HUES64 (cell line): ENCODE data around the gene HAPLN3.

Source experiments
- H3K27ac ChIP-seq: 2 replicates; pipeline ENCODE4 v1.7.0; 2013; ENCODE audit warnings: low read depth, low read length, inconsistent platforms
- H3K27me3 ChIP-seq: 2 replicates; pipeline ENCODE4 v1.6.1; 2013; ENCODE audit warnings: mild to moderate bottlenecking, low read length; ENCODE audit not compliant: insufficient read depth
- H3K36me3 ChIP-seq: 2 replicates; pipeline ENCODE4 v1.6.1; 2013; ENCODE audit warnings: mild to moderate bottlenecking, low read length; ENCODE audit not compliant: insufficient read depth
- H3K4me1 ChIP-seq: 2 replicates; pipeline ENCODE4 v1.6.1; 2013; ENCODE audit warnings: mild to moderate bottlenecking, low read length, moderate library complexity; ENCODE audit not compliant: insufficient read depth
- H3K4me3 ChIP-seq: 2 replicates; pipeline ENCODE4 v1.5.1; 2013; ENCODE audit warnings: mild to moderate bottlenecking, low read length, moderate library complexity
- H3K9ac ChIP-seq: 2 replicates; pipeline ENCODE4 v1.6.1; 2013; ENCODE audit warnings: mild to moderate bottlenecking, low read depth, low read length
- H3K9me3 ChIP-seq: 2 replicates; pipeline ENCODE4 v1.6.1; 2013; ENCODE audit warnings: low read depth, low read length; ENCODE audit not compliant: insufficient read depth
- WGBS: fragments of 150-250, 120-280 bp; methylation state at CpG from one replicate; pipeline ENCODE4 v1.1.7; 2013; ENCODE audit warnings: missing lambda C conversion rate; 5-methylcytosine and 5-hydroxymethylcytosine counted together

The HAPLN3 gene

GRCh38 chr15:88891540-88892254 is 3.6 kb downstream of the HAPLN3 start:
- Histone ChIP-seq H3K9me3 (no peaks in the 10 kb centered on the region), H3K27me3 (peaks cover 16% of the 10 kb centered on the region), H3K27ac (no peak overlapping the region), H3K36me3 (no peaks in the 10 kb centered on the region), H3K4me3 (no peak overlapping the region), H3K9ac (no peak overlapping the region), H3K4me1 (0 out of 2 replicates have a peak, but pooled peaks cover 4% of the 10 kb centered on the region)
- 76% methylated on average over 7 of the region's 7 CpGs for WGBS

GRCh38 chr15:88890495-88890894 is 4.8 kb downstream of the HAPLN3 start:
- Histone ChIP-seq H3K4me1 (no peaks in the 10 kb centered on the region), H3K4me3 (no peak overlapping the region), H3K9me3 (no peaks in the 10 kb centered on the region), H3K36me3 (peaks cover 3% of the 10 kb centered on the region; the same call in 1 of the 2 replicates), H3K9ac (no peak overlapping the region), H3K27ac (no peak overlapping the region), H3K27me3 (peaks cover 12% of the 10 kb centered on the region)
- WGBS, result 93% methylated on average over 4 of the region's 4 CpGs

GRCh38 chr15:88888719-88889118 is 6.6 kb downstream of the HAPLN3 start:
- no peak overlapping the region for H3K9ac ChIP-seq
- no peak overlapping the region for H3K4me3 ChIP-seq
- H3K4me1 ChIP-seq, result peaks cover 4% of the 10 kb centered on the region
- WGBS, result 96% methylated on average over 5 of the region's 5 CpGs
- no peaks in the 10 kb centered on the region for H3K9me3 ChIP-seq
- H3K36me3 ChIP-seq, result peaks cover 3% of the 10 kb centered on the region; the same call in 1 of the 2 replicates
- H3K27me3 ChIP-seq, result no peaks in the 10 kb centered on the region
- no peak overlapping the region for H3K27ac ChIP-seq

GRCh38 chr15:88887068-88887580 is 8.2 kb downstream of the HAPLN3 start:
- Histone ChIP-seq H3K9me3 (no peaks in the 10 kb centered on the region), H3K4me3 (no peak overlapping the region), H3K9ac (no peak overlapping the region), H3K27me3 (no peaks in the 10 kb centered on the region), H3K36me3 (peaks cover 5% of the 10 kb centered on the region; the same call in 1 of the 2 replicates), H3K27ac (no peak overlapping the region), H3K4me1 (peaks cover 4% of the 10 kb centered on the region)
- WGBS, result 91% methylated on average over 18 of the region's 18 CpGs

GRCh38 chr15:88882785-88883184 is 12.6 kb downstream of the HAPLN3 start:
- H3K9me3 ChIP-seq, result no peaks in the 10 kb centered on the region
- WGBS, result 89% methylated on average over 4 of the region's 4 CpGs

GRCh38 chr15:88881775-88882174 is 13.6 kb downstream of the HAPLN3 start:
- WGBS, result 89% methylated on average over 3 of the region's 3 CpGs
- no peak overlapping the region for H3K27ac ChIP-seq
- H3K27me3 ChIP-seq, result no peaks in the 10 kb centered on the region
- H3K4me3 ChIP-seq, result no peak overlapping the region
- peaks cover 11% of the 10 kb centered on the region for H3K36me3 ChIP-seq
- H3K9me3 ChIP-seq, result no peaks in the 10 kb centered on the region
- H3K4me1 ChIP-seq, result peaks cover 4% of the 10 kb centered on the region
- H3K9ac ChIP-seq, result no peak overlapping the region

More at GRCh38 chr15:88882785-88883184, 12.6 kb downstream of the HAPLN3 start:
- H3K4me1 ChIP-seq, result peaks cover 4% of the 10 kb centered on the region
- H3K36me3 ChIP-seq, result peaks cover 11% of the 10 kb centered on the region
- no peak overlapping the region for H3K9ac ChIP-seq
- no peak overlapping the region for H3K4me3 ChIP-seq
- no peak overlapping the region for H3K27ac ChIP-seq
- H3K27me3 ChIP-seq, result no peaks in the 10 kb centered on the region

GRCh38 chr15:88880944-88881740 is 14.2 kb downstream of the HAPLN3 start:
- peaks cover 11% of the 10 kb centered on the region for H3K36me3 ChIP-seq
- H3K9me3 ChIP-seq, result no peaks in the 10 kb centered on the region
- H3K9ac ChIP-seq, result no peak overlapping the region
- peaks cover 4% of the 10 kb centered on the region for H3K4me1 ChIP-seq
- WGBS, result 96% methylated on average over 31 of the region's 31 CpGs
- H3K27me3 ChIP-seq, result no peaks in the 10 kb centered on the region
- no peak overlapping the region for H3K27ac ChIP-seq
- no peak overlapping the region for H3K4me3 ChIP-seq

- Histone ChIP-seq H3K36me3 (peaks cover 8% of the 10 kb centered on the region), H3K9ac (no peak overlapping the region), H3K4me3 (no peak overlapping the region), H3K9me3 (no peaks in the 10 kb centered on the region), H3K4me1 (no peaks in the 10 kb centered on the region), H3K27me3 (no peaks in the 10 kb centered on the region), H3K27ac (no peak overlapping the region)
- WGBS, result 74% methylated on average over 18 of the region's 18 CpGs
These were observed 16.6 kb downstream of the HAPLN3 start for GRCh38 chr15:88878720-88879184.

GRCh38 chr15:88877906-88878305 is 17.4 kb downstream of the HAPLN3 start:
- no peak overlapping the region for H3K4me3 ChIP-seq
- H3K9me3 ChIP-seq, result no peaks in the 10 kb centered on the region
- H3K27ac ChIP-seq, result no peak overlapping the region
- WGBS, result 95% methylated on average over 22 of the region's 22 CpGs
- H3K4me1 ChIP-seq, result no peaks in the 10 kb centered on the region
- no peaks in the 10 kb centered on the region for H3K27me3 ChIP-seq
- peaks cover 7% of the 10 kb centered on the region for H3K36me3 ChIP-seq
- H3K9ac ChIP-seq, result no peak overlapping the region

GRCh38 chr15:88877415-88877814 is 17.9 kb downstream of the HAPLN3 start:
- Histone ChIP-seq H3K9me3 (no peaks in the 10 kb centered on the region), H3K4me1 (no peaks in the 10 kb centered on the region), H3K9ac (no peak overlapping the region), H3K36me3 (peaks cover 7% of the 10 kb centered on the region), H3K27ac (no peak overlapping the region), H3K4me3 (no peak overlapping the region), H3K27me3 (no peaks in the 10 kb centered on the region)
- WGBS, result 95% methylated on average over 11 of the region's 11 CpGs

- Histone ChIP-seq H3K4me1 (no peaks in the 10 kb centered on the region), H3K9ac (no peak overlapping the region), H3K4me3 (no peak overlapping the region), H3K9me3 (no peaks in the 10 kb centered on the region), H3K27ac (no peak overlapping the region), H3K36me3 (peaks cover 7% of the 10 kb centered on the region), H3K27me3 (no peaks in the 10 kb centered on the region)
- 86% methylated on average over 10 of the region's 10 CpGs for WGBS
These were observed 18.8 kb downstream of the HAPLN3 start for GRCh38 chr15:88876573-88876972.
